Vagina (tissue), 2 donors: ENCODE data around the gene SDHC. TPM values are rescaled to one million over a fixed set of nuclear protein-coding genes. Genes with fewer than 3 reads are reported as not detected.
"Not testable (repeated sequence)": the region's sequence is repeated elsewhere in the genome, so short reads cannot be mapped to it uniquely, and the experiment has no call there.

Source experiments
- DNase-seq, 2 donors: peaks; one replicate each; pipeline ENCODE4 v3.0.0-alpha.2; 2017; ENCODE audit errors: extremely low spot score in 2 of 2
- H3K27ac ChIP-seq: fragments of 200-600 bp; sonication (generic); one replicate; pipeline ENCODE4 v1.5.1; 2019
- H3K27me3 ChIP-seq: fragments of 200-600 bp; sonication (generic); one replicate; pipeline ENCODE4 v1.5.1; 2019
- H3K36me3 ChIP-seq, 2 donors: fragments of 200-600 bp; sonication (generic); one replicate each; pipeline ENCODE4 v1.5.1; 2017 to 2019
- H3K4me1 ChIP-seq: fragments of 200-600 bp; sonication (generic); one replicate; pipeline ENCODE4 v1.5.1; 2019
- H3K4me3 ChIP-seq, 2 donors: fragments of 200-600 bp; sonication (generic); 1 replicate in 1 of 2; 2 replicates in 1 of 2; pipeline ENCODE4 v1.5.1; 2016 to 2019
- H3K9me3 ChIP-seq: fragments of 200-600 bp; sonication (generic); one replicate; pipeline ENCODE4 v1.5.1; 2019
- POLR2A ChIP-seq, 2 donors: fragments of 450-650 bp; IDR thresholded peaks; one replicate each; pipeline ENCODE4 v1.6.1; 2017; ENCODE audit warnings: antibody characterized with exemption in 2 of 2, mild to moderate bottlenecking in 2 of 2, moderate library complexity in 2 of 2
- POLR2AphosphoS5 ChIP-seq, 2 donors: sonication (generic); formaldehyde crosslinking; IDR thresholded peaks; one replicate each; pipeline ENCODE4 v1.9.0; 2017; ENCODE audit warnings: antibody characterized with exemption in 2 of 2, mild to moderate bottlenecking in 2 of 2, low read depth in 1 of 2; ENCODE audit not compliant: insufficient read depth in 1 of 2
- intact Hi-C: fragments of 100-400 bp; cut with DNase I; formaldehyde crosslinking; loops from one replicate; pipeline ENCODE4 v1.15.1; 2023
- total RNA-seq: library from RNA; depleted of rRNA; stranded (reverse); fragments of >200 nt; gene quantifications from one replicate; pipeline ENCODE4 v1.2.3, GENCODE V29; 2016
- TF ChIP-seq, protein P1 (sequence below), 3 experiments: fragments of 450-650 bp in 2 of 3; fragments of 200-600 bp in 1 of 3; sonication (generic) in 1 of 3; IDR thresholded peaks; one replicate each; pipeline ENCODE4 v1.5.1; 2017 to 2019; ENCODE audit warnings: antibody characterized with exemption in 3 of 3, mild to moderate bottlenecking in 2 of 3, moderate library complexity in 2 of 3

SDHC gene
- total RNA-seq, 1 donor from 2014 or later: 44.9 TPM

DNA sequence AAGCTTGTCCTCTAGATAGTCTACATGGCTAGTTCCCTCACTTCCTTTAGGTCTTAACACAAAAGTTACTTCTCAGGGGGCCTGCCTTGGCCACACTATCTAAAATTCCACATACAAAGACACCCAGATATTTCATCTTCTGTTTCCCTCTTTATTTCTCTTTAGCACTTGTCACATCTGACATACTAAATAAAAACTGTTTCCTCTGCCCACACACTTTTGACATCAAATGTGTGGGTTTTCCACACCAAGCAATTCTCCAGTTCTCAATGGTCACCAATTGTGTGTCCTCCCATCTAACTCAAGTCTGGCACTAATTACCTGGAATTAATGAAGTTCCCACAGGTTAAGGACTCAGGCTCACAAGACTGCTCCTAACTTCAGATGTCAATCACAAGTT, 79.0 kb downstream of the SDHC start:
- no peak for DNase-seq
- intact Hi-C loops: no loop called here

DNA sequence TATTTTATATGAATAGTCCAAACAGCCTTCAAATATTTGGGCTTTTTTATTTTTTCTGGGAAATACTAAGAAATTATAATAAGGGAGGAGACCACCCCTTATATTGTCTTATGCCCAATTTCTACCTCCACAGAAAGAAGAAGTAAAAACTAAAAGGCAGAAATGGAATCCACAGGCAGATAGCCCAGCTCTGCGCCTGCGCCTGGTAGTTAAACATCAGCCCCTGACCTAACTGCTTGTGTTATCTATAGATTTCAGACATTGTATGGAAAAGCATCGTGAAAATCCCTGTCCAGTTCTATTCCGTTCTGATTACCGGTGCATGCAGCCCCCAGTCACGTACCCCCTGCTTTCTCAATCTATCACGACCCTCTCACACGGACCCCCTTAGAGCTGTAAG, 82.9 kb downstream of the SDHC start:
- H3K27ac ChIP-seq, H3K4me3 ChIP-seq, intact Hi-C loops, H3K9me3 ChIP-seq, DNase-seq, H3K36me3 ChIP-seq, H3K27me3 ChIP-seq: not testable (repeated sequence)
- H3K4me1 ChIP-seq: peaks cover 18% of the 10 kb centered on the region

More for the DNA sequence above, 79.0 kb downstream of the SDHC start:
- H3K4me3 ChIP-seq: no peak overlapping the region
- TF ChIP-seq, protein P1, sequence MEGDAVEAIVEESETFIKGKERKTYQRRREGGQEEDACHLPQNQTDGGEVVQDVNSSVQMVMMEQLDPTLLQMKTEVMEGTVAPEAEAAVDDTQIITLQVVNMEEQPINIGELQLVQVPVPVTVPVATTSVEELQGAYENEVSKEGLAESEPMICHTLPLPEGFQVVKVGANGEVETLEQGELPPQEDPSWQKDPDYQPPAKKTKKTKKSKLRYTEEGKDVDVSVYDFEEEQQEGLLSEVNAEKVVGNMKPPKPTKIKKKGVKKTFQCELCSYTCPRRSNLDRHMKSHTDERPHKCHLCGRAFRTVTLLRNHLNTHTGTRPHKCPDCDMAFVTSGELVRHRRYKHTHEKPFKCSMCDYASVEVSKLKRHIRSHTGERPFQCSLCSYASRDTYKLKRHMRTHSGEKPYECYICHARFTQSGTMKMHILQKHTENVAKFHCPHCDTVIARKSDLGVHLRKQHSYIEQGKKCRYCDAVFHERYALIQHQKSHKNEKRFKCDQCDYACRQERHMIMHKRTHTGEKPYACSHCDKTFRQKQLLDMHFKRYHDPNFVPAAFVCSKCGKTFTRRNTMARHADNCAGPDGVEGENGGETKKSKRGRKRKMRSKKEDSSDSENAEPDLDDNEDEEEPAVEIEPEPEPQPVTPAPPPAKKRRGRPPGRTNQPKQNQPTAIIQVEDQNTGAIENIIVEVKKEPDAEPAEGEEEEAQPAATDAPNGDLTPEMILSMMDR (IDR thresholded peaks at IDR 0.05): no peak
- TF ChIP-seq POLR2AphosphoS5 (IDR thresholded peaks at IDR 0.05; ENCODE audit: insufficient read depth in 1 of 2, low read depth in 1 of 2) (no peak), POLR2A (IDR thresholded peaks at IDR 0.05) (no peak)
- H3K27me3 ChIP-seq: no peaks in the 10 kb centered on the region
- no peak overlapping the region for H3K27ac ChIP-seq
- H3K36me3 ChIP-seq: no peaks in the 10 kb centered on the region
- H3K9me3 ChIP-seq: no peaks in the 10 kb centered on the region
- peaks cover 17% of the 10 kb centered on the region for H3K4me1 ChIP-seq

DNA sequence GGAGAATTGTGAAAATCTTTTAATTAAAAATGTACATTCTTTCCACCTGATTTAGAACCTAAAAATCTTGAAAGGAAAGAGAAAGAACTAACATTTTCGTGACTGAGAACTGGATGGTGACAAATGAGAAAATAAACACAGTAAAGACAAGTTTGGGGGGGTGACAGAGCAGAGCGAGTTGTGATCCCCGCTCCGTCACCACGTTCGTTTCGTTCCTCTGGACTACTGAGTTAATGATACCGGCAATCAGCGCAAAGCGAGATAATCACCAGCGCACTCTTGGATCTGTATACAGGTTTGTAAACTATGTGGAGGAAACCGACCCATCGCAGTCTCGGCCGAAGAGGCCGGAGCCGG, 84.7 kb downstream of the SDHC start:
- Histone ChIP-seq H3K4me1 (peaks cover 18% of the 10 kb centered on the region), H3K27me3 (no peaks in the 10 kb centered on the region), H3K4me3 (peak overlapping the region; percentile 82 to 93), H3K27ac (peak overlapping the region; percentile 100), H3K36me3 (no peaks in the 10 kb centered on the region), H3K9me3 (no peaks in the 10 kb centered on the region)
- TF ChIP-seq POLR2AphosphoS5 (IDR thresholded peaks at IDR 0.05; ENCODE audit: insufficient read depth in 1 of 2, low read depth in 1 of 2) (no peak), POLR2A (IDR thresholded peaks at IDR 0.05) (no peak)
- TF ChIP-seq, protein P1 (IDR thresholded peaks at IDR 0.05): no peak
- no peak for DNase-seq
- intact Hi-C loops: no loop called here

DNA sequence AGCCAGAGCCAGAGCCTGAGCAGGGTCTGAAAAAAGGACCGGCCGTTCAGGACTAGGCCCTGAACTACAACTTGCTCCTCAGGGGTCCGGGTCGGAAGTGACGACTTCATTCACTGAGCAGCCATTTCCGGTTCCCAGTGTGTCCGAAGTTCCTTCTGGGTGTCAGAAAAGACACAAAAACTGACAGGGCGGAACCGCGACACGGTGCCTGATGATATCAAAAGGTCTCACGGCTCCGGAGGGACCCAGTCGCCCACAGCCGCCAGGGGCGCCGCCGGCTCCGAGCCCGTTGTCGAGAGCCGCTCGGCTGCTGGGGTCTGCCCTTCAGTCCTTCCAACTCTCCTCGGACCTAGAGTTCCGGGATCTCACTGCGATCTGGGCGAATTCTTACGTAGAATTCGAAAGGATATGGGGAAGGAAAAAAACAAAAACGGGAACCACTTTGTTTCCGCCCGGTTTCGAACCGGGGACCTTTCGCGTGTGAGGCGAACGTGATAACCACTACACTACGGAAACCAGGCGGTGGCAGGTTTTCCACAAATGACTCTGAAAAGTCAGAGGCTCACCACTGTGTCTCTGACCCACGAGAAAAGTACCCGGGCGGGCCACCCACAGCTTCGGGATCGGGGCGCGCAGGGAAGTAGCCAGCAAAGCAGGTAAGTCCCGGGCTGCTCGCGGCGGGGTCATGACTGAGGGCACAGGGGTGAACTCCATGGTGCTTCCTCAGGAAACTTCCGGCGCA, 85.2 kb downstream of the SDHC start:
- no peaks in the 10 kb centered on the region for H3K36me3 ChIP-seq
- TF ChIP-seq POLR2AphosphoS5 (IDR thresholded peaks at IDR 0.05; ENCODE audit: insufficient read depth in 1 of 2, low read depth in 1 of 2): peak; percentile 88 to 89
- TF ChIP-seq, protein P1 (IDR thresholded peaks at IDR 0.05): peak in 2 of 3 experiments; percentile 21 to 30
- TF ChIP-seq POLR2A (IDR thresholded peaks at IDR 0.05): peak in 1 of 2 donors; percentile 31
- no peaks in the 10 kb centered on the region for H3K27me3 ChIP-seq
- H3K9me3 ChIP-seq: no peaks in the 10 kb centered on the region
- H3K4me1 ChIP-seq: peaks cover 18% of the 10 kb centered on the region
- H3K27ac ChIP-seq: peak overlapping the region; percentile 100
- DNase-seq: peak in 1 of 2 donors; percentile 97
- intact Hi-C loops: no loop called here
- peak overlapping the region; percentile 82 to 93 for H3K4me3 ChIP-seq

DNA sequence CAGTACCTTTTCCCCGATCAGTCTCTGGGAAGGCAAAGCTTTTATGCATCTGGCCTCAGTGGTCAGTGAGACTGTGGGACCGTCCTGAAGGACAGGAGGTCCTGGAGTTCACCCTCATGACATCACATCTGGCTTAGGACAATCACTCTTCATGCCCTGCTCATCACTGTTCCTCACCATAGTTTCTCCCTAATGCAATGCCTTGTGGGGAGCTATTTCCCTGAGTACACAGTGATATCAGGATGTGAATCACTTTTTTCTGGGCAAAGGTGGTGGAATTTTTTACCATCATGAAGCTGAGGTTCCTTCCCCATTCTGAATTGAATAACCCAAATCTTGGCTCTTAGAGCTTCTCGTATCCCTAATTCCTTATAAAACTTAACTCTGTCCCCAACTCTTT, 88.3 kb downstream of the SDHC start:
- TF ChIP-seq, protein P1 (IDR thresholded peaks at IDR 0.05): no peak
- TF ChIP-seq POLR2A (IDR thresholded peaks at IDR 0.05) (no peak), POLR2AphosphoS5 (IDR thresholded peaks at IDR 0.05; ENCODE audit: insufficient read depth in 1 of 2, low read depth in 1 of 2) (no peak)
- intact Hi-C loops: no loop called here
- peaks cover 18% of the 10 kb centered on the region for H3K4me1 ChIP-seq

More for the DNA sequence above, 88.3 kb downstream of the SDHC start:
- DNase-seq: no peak
- Histone ChIP-seq H3K27ac (no peak overlapping the region), H3K36me3 (no peaks in the 10 kb centered on the region), H3K9me3 (no peaks in the 10 kb centered on the region), H3K4me3 (no peak overlapping the region), H3K27me3 (no peaks in the 10 kb centered on the region)
